Colonic mucosa (tissue), 4 donors: ENCODE results near the gene TRPM6. TPM values are rescaled to one million over a fixed set of nuclear protein-coding genes. Genes with fewer than 3 reads are reported as not detected.

Experiments used
- DNase-seq: peaks from one replicate; pipeline ENCODE4 v3.0.0-alpha.2; 2020
- H3K27ac ChIP-seq: fragments of 200-600 bp; one replicate; pipeline ENCODE4 v1.8.0; 2021
- H3K27me3 ChIP-seq: fragments of 200-600 bp; one replicate; pipeline ENCODE4 v1.8.0; 2021
- H3K36me3 ChIP-seq: fragments of 200-600 bp; one replicate; pipeline ENCODE4 v1.8.0; 2021
- H3K4me1 ChIP-seq: fragments of 200-600 bp; one replicate; pipeline ENCODE4 v1.8.0; 2021; ENCODE audit warnings: mild to moderate bottlenecking
- H3K4me3 ChIP-seq: fragments of 200-600 bp; one replicate; pipeline ENCODE4 v1.8.0; 2021
- H3K9ac ChIP-seq, 2 donors: one replicate each; pipeline ENCODE4 v1.7.0; 2013; ENCODE audit warnings: control low read depth in 2 of 2, low read depth in 2 of 2, low read length in 2 of 2
- H3K9me3 ChIP-seq: fragments of 200-600 bp; one replicate; pipeline ENCODE4 v1.8.0; 2021
- CTCF ChIP-seq: fragments of 200-600 bp; IDR thresholded peaks from one replicate; pipeline ENCODE4 v1.8.0; 2022; ENCODE audit warnings: antibody characterized with exemption, mild to moderate bottlenecking
- intact Hi-C: fragments of 100-400 bp; cut with DNase I; formaldehyde crosslinking; loops from one replicate; pipeline ENCODE4 v1.14.1; 2022
- total RNA-seq, 2 donors: library from RNA; stranded (reverse); fragmentation: NEBNext Ultra II Directional in 1 of 2; extraction: Animal tissue kit (Norgen Biotek cat#: 25700) in 1 of 2; gene quantifications; one replicate each; pipeline ENCODE4 v1.2.1, GENCODE V29; 2021
- donor health status: healthy.
- donor health status: DM: no; HTN: no; CAD: no.
- donor health status: DM: no; HTN: no; CAD: no.

TRPM6 gene
- total RNA-seq, 2 donors from 2014 or later: 15.1 to 44.1 TPM

GRCh38 chr9:74876382-74876949 lies 11.3 kb downstream of the TRPM6 start:
- Histone ChIP-seq H3K4me3 (no peak overlapping the region), H3K36me3 (no peaks in the 10 kb centered on the region), H3K27me3 (no peaks in the 10 kb centered on the region), H3K4me1 (no peaks in the 10 kb centered on the region), H3K9ac (no peak overlapping the region), H3K27ac (no peak overlapping the region), H3K9me3 (no peaks in the 10 kb centered on the region)
- TF ChIP-seq CTCF: no peak
- DNase-seq: no peak
- intact Hi-C loops: no loop called here

GRCh38 chr9:74875656-74876055 lies 12.1 kb downstream of the TRPM6 start:
- no peak overlapping the region for H3K27ac ChIP-seq
- H3K4me3 ChIP-seq: no peak overlapping the region
- H3K36me3 ChIP-seq: no peaks in the 10 kb centered on the region
- no peak overlapping the region for H3K9ac ChIP-seq
- no peak for TF ChIP-seq CTCF
- H3K9me3 ChIP-seq: no peaks in the 10 kb centered on the region
- no peaks in the 10 kb centered on the region for H3K4me1 ChIP-seq
- no peak for DNase-seq
- no peaks in the 10 kb centered on the region for H3K27me3 ChIP-seq
- intact Hi-C loops: no loop called here

GRCh38 chr9:74874220-74874619 lies 13.5 kb downstream of the TRPM6 start:
- H3K4me3 ChIP-seq: no peak overlapping the region
- H3K36me3 ChIP-seq: no peaks in the 10 kb centered on the region
- no peak overlapping the region for H3K27ac ChIP-seq
- TF ChIP-seq CTCF: no peak
- H3K27me3 ChIP-seq: no peaks in the 10 kb centered on the region
- H3K4me1 ChIP-seq: no peaks in the 10 kb centered on the region
- no peak overlapping the region for H3K9ac ChIP-seq
- H3K9me3 ChIP-seq: no peaks in the 10 kb centered on the region
- intact Hi-C loops: no loop called here
- DNase-seq: no peak

GRCh38 chr9:74872619-74873233 lies 15.0 kb downstream of the TRPM6 start:
- no peak for TF ChIP-seq CTCF
- DNase-seq: peak; percentile 35

GRCh38 chr9:74867483-74867882 lies 20.2 kb downstream of the TRPM6 start:
- Histone ChIP-seq H3K4me1 (no peaks in the 10 kb centered on the region), H3K9me3 (no peaks in the 10 kb centered on the region), H3K27me3 (no peaks in the 10 kb centered on the region), H3K36me3 (no peaks in the 10 kb centered on the region), H3K27ac (no peak overlapping the region), H3K4me3 (no peak overlapping the region), H3K9ac (no peak overlapping the region)
- intact Hi-C loops: no loop called here
- no peak for TF ChIP-seq CTCF
- peak; percentile 60 for DNase-seq

More at GRCh38 chr9:74872619-74873233, 15.0 kb downstream of the TRPM6 start:
- Histone ChIP-seq H3K9ac (peak overlapping the region in 1 of 2 donors; percentile 35), H3K36me3 (no peaks in the 10 kb centered on the region), H3K4me1 (no peaks in the 10 kb centered on the region), H3K27ac (no peak overlapping the region), H3K4me3 (no peak overlapping the region), H3K27me3 (no peaks in the 10 kb centered on the region), H3K9me3 (no peaks in the 10 kb centered on the region)
- intact Hi-C loops: no loop called here
